K562 (cell line): ENCODE results near the gene NMBR.

Experiments
- BCL6 ChIP-seq: fragments of 250-450 bp; sonication (Bioruptor Pico); IDR thresholded peaks from 2 replicates; pipeline ENCODE4 v1.4.0; 2020
- MEF2D ChIP-seq: conservative IDR thresholded peaks from 2 replicates; pipeline ENCODE4 v1.6.1; 2016; ENCODE audit warnings: low read depth, missing genetic modification characterization, missing compliant biosample characterization
- SIX5 ChIP-seq, 2 experiments: IDR thresholded peaks; 2 replicates each; pipeline ENCODE4 v1.6.1; 2011; ENCODE audit warnings: low read length in 2 of 2, borderline replicate concordance in 1 of 2, low read depth in 1 of 2, mild to moderate bottlenecking in 1 of 2, moderate library complexity in 1 of 2; ENCODE audit not compliant: insufficient read depth in 1 of 2
- ZFX ChIP-seq: sonication (generic); formaldehyde crosslinking; IDR thresholded peaks from 2 replicates; pipeline ENCODE4 v1.8.0; 2022; ENCODE audit warnings: mild to moderate bottlenecking, missing genetic modification reagents, moderate library complexity
- ZNF140 ChIP-seq: fragments of 250-450 bp; sonication (Bioruptor Pico); IDR thresholded peaks from 2 replicates; pipeline ENCODE4 v1.8.0; 2021; ENCODE audit warnings: moderate library complexity, mild to moderate bottlenecking, inconsistent platforms

- TF ChIP-seq ZNF140 (CRISPR knock-in tag) (no peak), ZFX (no peak), SIX5 (IDR thresholded peaks at IDR 0.05; ENCODE audit: borderline replicate concordance in 1 of 2, insufficient read depth in 1 of 2, low read depth in 1 of 2, low read length in 2 of 2) (no peak), BCL6 (no peak), MEF2D (tag) (no peak)
These were observed 38.7 kb upstream of the NMBR start for GRCh38 chr6:142185641-142186040.
